Measurements from ENCODE around the gene GRIA4. TPM values are rescaled to one million over a fixed set of nuclear protein-coding genes. Genes with fewer than 3 reads are reported as not detected.

Gene GRIA4
- total RNA-seq, 1 donor from 2014 or later: 13.6 TPM

- Mint-ChIP-seq H3K36me3 (ENCODE audit: unreplicated experiment) (no peaks in the 10 kb centered on the region), H3K27ac (ENCODE audit: unreplicated experiment) (no peak overlapping the region), H3K4me1 (ENCODE audit: low read depth, unreplicated experiment) (peaks cover 6% of the 10 kb centered on the region), H3K4me3 (ENCODE audit: unreplicated experiment) (no peak overlapping the region), H3K27me3 (ENCODE audit: unreplicated experiment) (no peaks in the 10 kb centered on the region), H3K9me3 (ENCODE audit: unreplicated experiment) (no peaks in the 10 kb centered on the region)
- no peak for TF ChIP-seq CTCF (IDR thresholded peaks at IDR 0.05; ENCODE audit: partially characterized antibody, unreplicated experiment)
- DNase-seq: no peak
These were observed 22.4 kb downstream of the GRIA4 start for GRCh38 chr11:105632316-105632715.

GRCh38 chr11:105635466-105635865 lies 25.6 kb downstream of the GRIA4 start:
- Mint-ChIP-seq H3K4me1 (ENCODE audit: low read depth, unreplicated experiment) (peaks cover 6% of the 10 kb centered on the region), H3K27ac (ENCODE audit: unreplicated experiment) (no peak overlapping the region), H3K36me3 (ENCODE audit: unreplicated experiment) (no peaks in the 10 kb centered on the region), H3K9me3 (ENCODE audit: unreplicated experiment) (no peaks in the 10 kb centered on the region), H3K27me3 (ENCODE audit: unreplicated experiment) (no peaks in the 10 kb centered on the region), H3K4me3 (ENCODE audit: unreplicated experiment) (no peak overlapping the region)
- no peak for TF ChIP-seq CTCF (IDR thresholded peaks at IDR 0.05; ENCODE audit: partially characterized antibody, unreplicated experiment)
- no peak for DNase-seq

GRCh38 chr11:105636496-105636895 lies 26.6 kb downstream of the GRIA4 start:
- no peak for DNase-seq
- no peaks in the 10 kb centered on the region for H3K27me3 Mint-ChIP-seq (ENCODE audit: unreplicated experiment)
- H3K36me3 Mint-ChIP-seq (ENCODE audit: unreplicated experiment): no peaks in the 10 kb centered on the region
- TF ChIP-seq CTCF (IDR thresholded peaks at IDR 0.05; ENCODE audit: partially characterized antibody, unreplicated experiment): no peak
- no peak overlapping the region for H3K27ac Mint-ChIP-seq (ENCODE audit: unreplicated experiment)
- no peak overlapping the region for H3K4me3 Mint-ChIP-seq (ENCODE audit: unreplicated experiment)
- H3K9me3 Mint-ChIP-seq (ENCODE audit: unreplicated experiment): no peaks in the 10 kb centered on the region
- peaks cover 6% of the 10 kb centered on the region for H3K4me1 Mint-ChIP-seq (ENCODE audit: low read depth, unreplicated experiment)

GRCh38 chr11:105639527-105639926 lies 29.7 kb downstream of the GRIA4 start:
- Mint-ChIP-seq H3K36me3 (ENCODE audit: unreplicated experiment) (no peaks in the 10 kb centered on the region), H3K27ac (ENCODE audit: unreplicated experiment) (no peak overlapping the region), H3K27me3 (ENCODE audit: unreplicated experiment) (no peaks in the 10 kb centered on the region), H3K9me3 (ENCODE audit: unreplicated experiment) (no peaks in the 10 kb centered on the region), H3K4me1 (ENCODE audit: low read depth, unreplicated experiment) (peaks cover 9% of the 10 kb centered on the region), H3K4me3 (ENCODE audit: unreplicated experiment) (no peak overlapping the region)
- DNase-seq: no peak
- no peak for TF ChIP-seq CTCF (IDR thresholded peaks at IDR 0.05; ENCODE audit: partially characterized antibody, unreplicated experiment)

GRCh38 chr11:105641433-105641832 lies 31.6 kb downstream of the GRIA4 start:
- TF ChIP-seq CTCF (IDR thresholded peaks at IDR 0.05; ENCODE audit: partially characterized antibody, unreplicated experiment): no peak
- no peak overlapping the region for H3K4me3 Mint-ChIP-seq (ENCODE audit: unreplicated experiment)
- no peak overlapping the region for H3K27ac Mint-ChIP-seq (ENCODE audit: unreplicated experiment)
- peaks cover 3% of the 10 kb centered on the region for H3K9me3 Mint-ChIP-seq (ENCODE audit: unreplicated experiment)
- H3K27me3 Mint-ChIP-seq (ENCODE audit: unreplicated experiment): no peaks in the 10 kb centered on the region
- no peak for DNase-seq
- H3K4me1 Mint-ChIP-seq (ENCODE audit: low read depth, unreplicated experiment): peaks cover 6% of the 10 kb centered on the region
- H3K36me3 Mint-ChIP-seq (ENCODE audit: unreplicated experiment): no peaks in the 10 kb centered on the region
